Adrenal gland (tissue), 5 donors: ENCODE measurements around the gene FAXDC2.

Source experiments
- POLR2A ChIP-seq, 2 donors: fragments of 450-650 bp; IDR thresholded peaks; one replicate each; pipeline ENCODE4 v1.6.1; 2017; ENCODE audit warnings: antibody characterized with exemption in 2 of 2, mild to moderate bottlenecking in 2 of 2, moderate library complexity in 1 of 2
- TF ChIP-seq, protein P1 (sequence below), 6 experiments: fragments of 450-650 bp in 4 of 6; fragments of 200-600 bp in 2 of 6; sonication (generic) in 1 of 6; IDR thresholded peaks; 1 replicate in 5 of 6; 2 replicates in 1 of 6; pipeline versions ENCODE4 v1.5.1 to v1.8.0; 2016 to 2021; ENCODE audit warnings: antibody characterized with exemption in 6 of 6, mild to moderate bottlenecking in 2 of 6, moderate library complexity in 1 of 6
- donor health status: DM: no; HTN: no; CAD: no.

DNA sequence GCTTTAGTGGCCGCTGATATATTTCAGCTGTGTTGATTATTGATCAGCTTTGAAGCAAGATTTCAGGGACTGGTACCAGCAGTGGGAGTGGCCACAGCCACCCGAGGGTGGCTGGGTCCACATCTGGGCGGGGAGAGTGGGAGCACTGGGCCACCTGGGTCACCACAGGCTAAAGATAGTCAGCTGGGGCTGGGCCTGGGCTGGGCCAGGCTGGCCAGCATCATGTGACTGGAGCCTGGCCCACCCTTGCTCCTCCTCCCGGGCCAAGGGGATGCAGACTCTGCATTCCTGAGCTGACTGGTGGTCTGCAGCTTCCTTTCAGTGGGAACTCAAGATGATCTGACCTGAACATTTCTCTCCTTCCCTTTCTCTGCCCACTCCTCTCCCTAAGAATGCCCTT, 68.1 kb downstream of the FAXDC2 start:
- TF ChIP-seq, protein P1, sequence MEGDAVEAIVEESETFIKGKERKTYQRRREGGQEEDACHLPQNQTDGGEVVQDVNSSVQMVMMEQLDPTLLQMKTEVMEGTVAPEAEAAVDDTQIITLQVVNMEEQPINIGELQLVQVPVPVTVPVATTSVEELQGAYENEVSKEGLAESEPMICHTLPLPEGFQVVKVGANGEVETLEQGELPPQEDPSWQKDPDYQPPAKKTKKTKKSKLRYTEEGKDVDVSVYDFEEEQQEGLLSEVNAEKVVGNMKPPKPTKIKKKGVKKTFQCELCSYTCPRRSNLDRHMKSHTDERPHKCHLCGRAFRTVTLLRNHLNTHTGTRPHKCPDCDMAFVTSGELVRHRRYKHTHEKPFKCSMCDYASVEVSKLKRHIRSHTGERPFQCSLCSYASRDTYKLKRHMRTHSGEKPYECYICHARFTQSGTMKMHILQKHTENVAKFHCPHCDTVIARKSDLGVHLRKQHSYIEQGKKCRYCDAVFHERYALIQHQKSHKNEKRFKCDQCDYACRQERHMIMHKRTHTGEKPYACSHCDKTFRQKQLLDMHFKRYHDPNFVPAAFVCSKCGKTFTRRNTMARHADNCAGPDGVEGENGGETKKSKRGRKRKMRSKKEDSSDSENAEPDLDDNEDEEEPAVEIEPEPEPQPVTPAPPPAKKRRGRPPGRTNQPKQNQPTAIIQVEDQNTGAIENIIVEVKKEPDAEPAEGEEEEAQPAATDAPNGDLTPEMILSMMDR (IDR thresholded peaks at IDR 0.05) = no peak
- TF ChIP-seq POLR2A (IDR thresholded peaks at IDR 0.05) = no peak
